MM.1S (cell line): ENCODE results near the gene RNPEP.
A peak's percentile ranks its signal among the peaks of the same experiment; 100 is the strongest.

Source experiments
- DNase-seq: peaks from one replicate; pipeline ENCODE4 v3.0.0-alpha.2; 2015
- H2AFZ ChIP-seq: fragments of 300-600 bp; sonication (generic); 2 replicates; pipeline ENCODE4 v1.6.0; 2016; ENCODE audit warnings: antibody characterized with exemption, low read length
- H3F3A ChIP-seq: fragments of 300-600 bp; sonication (generic); 2 replicates; pipeline ENCODE4 v1.6.1; 2016; ENCODE audit warnings: mild to moderate bottlenecking, antibody characterized with exemption, low read length, moderate library complexity, mixed read lengths; ENCODE audit not compliant: insufficient read depth
- H3K27ac ChIP-seq: fragments of 300-600 bp; sonication (generic); 2 replicates; pipeline ENCODE4 v1.5.1; 2016; ENCODE audit warnings: mild to moderate bottlenecking, low read length
- H3K27me3 ChIP-seq: fragments of 300-600 bp; sonication (generic); replicated peaks from 2 replicates; pipeline ENCODE4 v1.6.0; 2016; ENCODE audit warnings: low read length; ENCODE audit not compliant: insufficient read depth
- H3K36me3 ChIP-seq: fragments of 300-600 bp; sonication (generic); replicated peaks from 2 replicates; pipeline ENCODE4 v1.6.1; 2016; ENCODE audit warnings: mild to moderate bottlenecking, low read length, mixed read lengths; ENCODE audit not compliant: insufficient read depth
- H3K4me1 ChIP-seq: fragments of 300-600 bp; sonication (generic); 2 replicates; pipeline ENCODE4 v1.6.1; 2016; ENCODE audit warnings: low read length, mixed read lengths
- H3K4me2 ChIP-seq: fragments of 300-600 bp; sonication (generic); 2 replicates; pipeline ENCODE4 v1.6.0; 2016; ENCODE audit warnings: low read depth, low read length
- H3K4me3 ChIP-seq: fragments of 300-600 bp; sonication (generic); 2 replicates; pipeline ENCODE4 v1.5.1; 2016; ENCODE audit warnings: low read length, mixed read lengths
- H3K79me2 ChIP-seq: fragments of 300-600 bp; sonication (generic); 2 replicates; pipeline ENCODE4 v1.6.1; 2016; ENCODE audit warnings: mixed run types, low read length, mixed read lengths
- H3K9ac ChIP-seq: fragments of 300-600 bp; sonication (generic); 2 replicates; pipeline ENCODE4 v1.6.1; 2016; ENCODE audit warnings: low read length, mixed read lengths
- H3K9me2 ChIP-seq: fragments of 300-600 bp; sonication (generic); replicated peaks from 2 replicates; pipeline ENCODE4 v1.6.1; 2016; ENCODE audit warnings: mild to moderate bottlenecking, low read length, mixed read lengths; ENCODE audit not compliant: insufficient read depth
- H3K9me3 ChIP-seq: fragments of 300-600 bp; sonication (generic); replicated peaks from 2 replicates; pipeline ENCODE4 v1.6.1; 2016; ENCODE audit warnings: mild to moderate bottlenecking, low read length, mixed read lengths; ENCODE audit not compliant: insufficient read depth
- H4K20me1 ChIP-seq: fragments of 300-600 bp; sonication (generic); 2 replicates; pipeline ENCODE4 v1.6.1; 2016; ENCODE audit warnings: mild to moderate bottlenecking, low read length, moderate library complexity, mixed read lengths; ENCODE audit not compliant: insufficient read depth
- EZH2 ChIP-seq: fragments of 300-600 bp; sonication (generic); optimal IDR thresholded peaks from 2 replicates; pipeline ENCODE3; 2017; ENCODE audit warnings: low read depth, mild to moderate bottlenecking, antibody characterized with exemption, low read length, mixed read lengths
- EZH2phosphoT487 ChIP-seq: fragments of 300-600 bp; sonication (generic); IDR thresholded peaks from 2 replicates; pipeline ENCODE4 v1.6.1; 2018; ENCODE audit warnings: antibody characterized with exemption, low read length
- TF ChIP-seq, protein P1 (sequence below): fragments of 300-600 bp; sonication (generic); IDR thresholded peaks from 2 replicates; pipeline ENCODE4 v1.5.1; 2016; ENCODE audit warnings: antibody characterized with exemption, low read length, mixed read lengths

RNPEP gene

DNA sequence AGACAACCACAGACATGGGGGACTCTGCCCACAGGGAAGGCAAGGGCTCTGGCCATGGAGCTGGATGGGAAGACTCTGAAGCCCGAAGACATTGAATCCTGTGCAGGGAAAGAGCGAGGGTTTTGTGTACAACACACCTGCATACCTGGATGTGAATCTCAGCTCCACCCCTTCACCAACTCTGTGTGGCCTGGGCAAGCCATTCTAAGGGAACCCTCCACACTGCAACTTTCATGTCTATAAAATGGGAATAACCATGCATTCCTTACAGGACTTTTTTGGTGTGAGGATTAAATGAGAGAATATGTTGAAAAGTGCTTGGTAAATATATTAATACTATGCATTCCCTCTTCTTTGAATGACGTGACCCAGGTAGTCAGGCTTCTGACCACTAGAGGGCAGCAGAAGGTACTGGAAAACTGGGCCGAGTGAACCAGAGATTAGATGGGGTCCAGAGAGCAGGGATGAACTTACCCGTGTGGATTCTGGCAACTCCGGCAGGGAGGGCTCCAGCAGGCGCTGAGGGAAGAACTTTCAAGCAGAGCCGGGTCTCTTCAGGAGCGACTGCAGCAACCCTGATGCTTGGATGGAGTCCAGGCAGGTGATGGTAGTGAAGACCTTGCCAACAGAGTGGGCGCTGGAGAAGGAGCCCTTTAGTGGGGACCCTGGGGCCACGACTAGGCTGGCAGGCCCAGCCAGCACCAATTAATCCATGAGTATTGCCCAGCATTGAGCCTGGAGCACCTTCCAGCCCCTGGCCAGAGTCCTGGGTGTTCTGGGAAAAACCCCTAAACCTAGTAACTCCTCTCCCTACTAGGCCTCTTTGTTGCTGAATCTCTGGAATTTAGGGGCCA lies 27.1 kb downstream of the RNPEP start:
- Histone ChIP-seq H3K79me2 (no peaks in the 10 kb centered on the region), H3K27me3 (no peaks in the 10 kb centered on the region), H3K36me3 (0 out of 2 replicates have a peak, but pooled peaks cover 3% of the 10 kb centered on the region), H3K9ac (peak overlapping the region; percentile 28; the same call in 1 of the 2 replicates), H4K20me1 (no peaks in the 10 kb centered on the region), H3K9me2 (no peaks in the 10 kb centered on the region), H3K27ac (peak overlapping the region; percentile 9; the same call in 1 of the 2 replicates), H2AFZ (peak overlapping the region; percentile 64), H3K4me3 (no peak overlapping the region), H3K9me3 (no peaks in the 10 kb centered on the region), H3F3A (no peaks in the 10 kb centered on the region), H3K4me1 (peaks cover 11% of the 10 kb centered on the region), H3K4me2 (peak overlapping the region; percentile 56)
- TF ChIP-seq, protein P1, sequence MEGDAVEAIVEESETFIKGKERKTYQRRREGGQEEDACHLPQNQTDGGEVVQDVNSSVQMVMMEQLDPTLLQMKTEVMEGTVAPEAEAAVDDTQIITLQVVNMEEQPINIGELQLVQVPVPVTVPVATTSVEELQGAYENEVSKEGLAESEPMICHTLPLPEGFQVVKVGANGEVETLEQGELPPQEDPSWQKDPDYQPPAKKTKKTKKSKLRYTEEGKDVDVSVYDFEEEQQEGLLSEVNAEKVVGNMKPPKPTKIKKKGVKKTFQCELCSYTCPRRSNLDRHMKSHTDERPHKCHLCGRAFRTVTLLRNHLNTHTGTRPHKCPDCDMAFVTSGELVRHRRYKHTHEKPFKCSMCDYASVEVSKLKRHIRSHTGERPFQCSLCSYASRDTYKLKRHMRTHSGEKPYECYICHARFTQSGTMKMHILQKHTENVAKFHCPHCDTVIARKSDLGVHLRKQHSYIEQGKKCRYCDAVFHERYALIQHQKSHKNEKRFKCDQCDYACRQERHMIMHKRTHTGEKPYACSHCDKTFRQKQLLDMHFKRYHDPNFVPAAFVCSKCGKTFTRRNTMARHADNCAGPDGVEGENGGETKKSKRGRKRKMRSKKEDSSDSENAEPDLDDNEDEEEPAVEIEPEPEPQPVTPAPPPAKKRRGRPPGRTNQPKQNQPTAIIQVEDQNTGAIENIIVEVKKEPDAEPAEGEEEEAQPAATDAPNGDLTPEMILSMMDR, result peak; percentile 98
- TF ChIP-seq EZH2phosphoT487, result no peak
- TF ChIP-seq EZH2, result no peak
- DNase-seq, result peak; percentile 72

DNA sequence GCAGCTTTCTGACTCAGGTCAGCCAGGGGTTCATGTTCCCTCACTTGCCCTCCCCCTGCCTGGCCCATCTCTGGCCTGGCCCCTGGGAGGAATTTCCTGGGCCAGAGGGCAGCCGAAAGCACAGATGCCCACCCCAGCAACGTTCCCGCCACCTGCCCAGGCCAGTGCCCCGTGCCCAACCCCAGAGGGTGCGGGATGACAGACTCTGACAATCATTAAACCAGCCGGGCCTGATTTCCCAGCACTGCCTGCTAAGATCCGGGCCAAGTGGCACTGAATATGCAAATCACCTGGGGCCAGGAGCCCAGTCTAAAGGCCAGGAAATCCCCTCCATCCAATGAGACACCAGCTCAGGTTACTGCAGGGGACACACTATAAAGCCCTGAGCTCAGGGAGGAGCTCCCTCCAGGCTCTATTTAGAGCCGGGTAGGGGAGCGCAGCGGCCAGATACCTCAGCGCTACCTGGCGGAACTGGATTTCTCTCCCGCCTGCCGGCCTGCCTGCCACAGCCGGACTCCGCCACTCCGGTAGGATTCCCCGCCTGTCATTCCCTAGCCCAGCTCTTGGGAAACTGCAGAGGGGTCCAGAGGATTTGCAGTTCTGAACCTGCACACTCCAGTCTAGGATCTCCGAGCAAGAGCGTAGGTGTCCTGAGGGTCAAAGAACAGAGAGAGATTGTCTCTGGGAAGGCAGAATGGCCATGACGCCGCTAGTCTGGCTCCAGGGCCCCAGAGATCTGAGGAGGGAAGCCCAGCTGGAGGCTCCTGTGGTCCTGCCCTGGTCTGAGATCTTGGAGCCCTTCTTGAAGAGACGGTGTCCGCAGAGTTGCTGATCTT lies 27.9 kb downstream of the RNPEP start, which contains the start of gene ELF3:
Gene ELF3 (plus strand): TSS at position 408 of the 836 bp plus-strand sequence. CDS start 550 bp downstream, outside the sequence.
- Histone ChIP-seq H2AFZ (peak within 1 kb of the TSS; percentile 64), H3K9me2 (no peaks in the 10 kb centered on the region), H3K4me2 (peak within 1 kb of the TSS; percentile 56), H3K27ac (peak within 1 kb of the TSS; percentile 9; the same call in 1 of the 2 replicates), H3K79me2 (no peaks in the 10 kb centered on the region), H4K20me1 (no peaks in the 10 kb centered on the region), H3K36me3 (0 out of 2 replicates have a peak, but pooled peaks cover under 1% of the 10 kb centered on the region), H3K4me1 (peaks cover 11% of the 10 kb centered on the region), H3K9me3 (no peaks in the 10 kb centered on the region), H3F3A (no peaks in the 10 kb centered on the region), H3K27me3 (no peaks in the 10 kb centered on the region), H3K9ac (peak within 1 kb of the TSS; percentile 28; the same call in 1 of the 2 replicates), H3K4me3 (no peak within 1 kb of the TSS)
- TF ChIP-seq, protein P1, result no peak
- TF ChIP-seq EZH2, result no peak
- no peak for TF ChIP-seq EZH2phosphoT487
- DNase-seq, result peak; percentile 81

DNA sequence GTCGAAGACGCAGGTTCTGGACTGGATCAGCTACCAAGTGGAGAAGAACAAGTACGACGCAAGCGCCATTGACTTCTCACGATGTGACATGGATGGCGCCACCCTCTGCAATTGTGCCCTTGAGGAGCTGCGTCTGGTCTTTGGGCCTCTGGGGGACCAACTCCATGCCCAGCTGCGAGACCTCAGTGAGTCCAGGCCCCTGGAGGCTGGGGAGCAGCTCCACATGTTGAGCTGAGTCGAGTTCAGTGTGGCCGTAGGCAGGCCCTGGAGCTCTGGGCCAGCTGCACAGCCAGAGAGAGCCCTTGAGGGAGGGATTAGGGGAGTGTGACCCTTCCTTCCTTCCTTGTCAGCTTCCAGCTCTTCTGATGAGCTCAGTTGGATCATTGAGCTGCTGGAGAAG lies 29.5 kb downstream of the RNPEP start:
- Histone ChIP-seq H3K27me3 (no peaks in the 10 kb centered on the region), H3K79me2 (no peaks in the 10 kb centered on the region), H3K4me1 (peaks cover 11% of the 10 kb centered on the region), H3K36me3 (no peaks in the 10 kb centered on the region), H3K9me3 (no peaks in the 10 kb centered on the region), H3F3A (no peaks in the 10 kb centered on the region), H3K27ac (no peak overlapping the region), H4K20me1 (no peaks in the 10 kb centered on the region), H3K9me2 (no peaks in the 10 kb centered on the region), H3K4me3 (no peak overlapping the region), H3K4me2 (no peak overlapping the region), H3K9ac (no peak overlapping the region), H2AFZ (no peak overlapping the region)
- TF ChIP-seq EZH2, result no peak
- no peak for TF ChIP-seq EZH2phosphoT487
- TF ChIP-seq, protein P1, result no peak
- DNase-seq, result no peak
